GM19455 (cell line): ENCODE measurements around the gene GET3.
"Not testable (repeated sequence)": the region's sequence is repeated elsewhere in the genome, so short reads cannot be mapped to it uniquely, and the experiment has no call there.

Experiments used
- ATAC-seq: cut with Tn5 transposase; IDR thresholded peaks from one replicate; pipeline ENCODE4 v1.9.1; 2021; ENCODE audit not compliant: unreplicated experiment

GET3 gene

DNA sequence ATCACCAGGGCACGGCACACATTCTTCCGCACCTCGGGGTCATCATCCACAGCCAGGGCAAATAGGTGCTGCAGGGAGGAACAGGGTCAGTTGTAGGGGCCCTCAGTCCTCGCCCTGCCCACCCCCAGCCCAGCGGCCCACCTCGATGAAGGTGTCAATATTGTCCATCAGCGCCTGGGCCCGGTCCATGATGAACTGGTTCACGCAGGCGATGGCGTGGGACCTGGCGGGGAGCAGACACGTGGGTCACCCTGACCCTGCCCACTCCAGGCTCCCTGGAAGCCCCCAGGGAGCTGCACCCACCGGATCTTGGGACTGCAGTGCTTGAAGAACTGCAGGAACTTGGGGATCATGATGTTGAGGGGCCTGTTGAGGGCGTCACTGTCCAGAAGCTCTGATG is 22.2 kb upstream of the GET3 start:
- ATAC-seq, result no peak

DNA sequence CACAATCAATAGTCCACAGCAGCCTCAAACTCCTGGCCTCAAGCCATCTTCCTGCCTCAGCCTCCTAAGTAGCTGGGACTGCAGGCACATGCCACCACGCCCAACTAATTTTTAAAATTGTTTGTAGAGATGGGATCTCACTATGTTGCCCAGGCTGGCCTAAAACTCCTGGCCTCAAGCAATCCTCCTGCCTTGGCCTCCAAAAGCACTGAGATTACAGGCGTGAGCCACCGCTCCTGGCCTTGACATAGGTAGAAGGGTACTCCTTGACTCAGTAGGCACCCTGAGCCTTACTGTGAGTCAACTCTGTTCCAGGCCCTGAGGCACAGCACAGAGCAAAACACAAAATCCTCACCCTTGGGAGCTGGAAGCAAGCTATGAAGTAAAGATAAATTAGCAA is 21.4 kb upstream of the GET3 start:
- ATAC-seq, result no peak

DNA sequence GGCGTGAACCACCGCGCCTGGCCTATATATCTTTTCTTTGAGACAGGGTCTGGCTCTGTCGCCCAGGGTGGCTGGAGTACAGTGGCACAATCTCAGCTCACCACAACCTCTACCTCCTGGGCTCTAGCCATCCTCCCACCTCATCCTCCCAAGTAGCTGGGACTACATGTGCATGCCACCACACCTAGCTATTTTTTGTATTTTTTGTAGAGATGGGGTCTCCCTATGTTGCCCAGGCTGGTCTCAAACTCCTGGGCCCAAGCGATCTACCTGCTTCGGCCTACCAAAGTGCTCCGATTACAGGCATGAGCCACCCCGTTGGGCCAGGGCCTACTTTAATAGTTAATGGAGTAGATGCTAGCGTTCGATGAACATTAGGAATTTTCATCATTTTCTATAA is 17.0 kb upstream of the GET3 start:
- no peak for ATAC-seq

DNA sequence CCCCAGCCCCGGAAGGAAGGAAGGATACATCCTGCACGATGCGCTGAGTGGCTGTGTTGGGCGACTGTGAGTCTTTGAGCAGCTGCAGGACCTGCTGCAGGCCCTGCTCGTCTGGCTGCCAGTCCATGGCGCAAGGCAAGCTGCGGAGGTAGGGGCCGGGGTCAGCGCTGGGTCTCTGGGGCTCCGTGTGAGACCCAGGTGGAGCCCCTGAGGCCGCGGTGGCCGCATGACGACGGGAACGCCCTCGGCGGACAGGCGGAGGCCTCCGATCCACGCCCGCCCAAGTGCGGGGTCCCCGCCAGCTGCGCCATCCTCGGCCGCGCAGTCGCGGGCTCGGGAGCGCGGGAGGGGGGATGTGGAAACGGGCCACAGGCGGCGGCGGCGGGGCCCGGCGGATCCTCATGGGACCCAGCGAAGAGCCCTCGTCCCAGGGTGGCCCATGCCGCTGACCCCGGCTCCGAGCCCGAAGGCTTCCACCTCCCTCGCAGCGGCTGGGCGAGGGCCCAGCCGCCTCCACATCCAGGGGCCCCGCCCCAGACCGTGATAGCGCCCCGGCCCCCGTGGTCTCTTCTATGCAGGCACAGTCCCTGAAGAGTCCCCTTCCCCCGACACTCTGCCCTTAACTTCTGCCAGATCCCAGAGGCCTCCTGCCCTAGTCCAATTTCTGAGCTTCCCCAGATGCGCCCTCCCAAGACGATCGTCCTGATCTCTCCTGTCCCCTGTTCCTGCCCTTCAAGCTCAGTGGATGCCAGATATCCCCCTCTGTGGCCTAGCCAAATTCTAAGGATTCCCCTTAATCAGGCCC is 16.2 kb upstream of the GET3 start:
- ATAC-seq, result no peak

DNA sequence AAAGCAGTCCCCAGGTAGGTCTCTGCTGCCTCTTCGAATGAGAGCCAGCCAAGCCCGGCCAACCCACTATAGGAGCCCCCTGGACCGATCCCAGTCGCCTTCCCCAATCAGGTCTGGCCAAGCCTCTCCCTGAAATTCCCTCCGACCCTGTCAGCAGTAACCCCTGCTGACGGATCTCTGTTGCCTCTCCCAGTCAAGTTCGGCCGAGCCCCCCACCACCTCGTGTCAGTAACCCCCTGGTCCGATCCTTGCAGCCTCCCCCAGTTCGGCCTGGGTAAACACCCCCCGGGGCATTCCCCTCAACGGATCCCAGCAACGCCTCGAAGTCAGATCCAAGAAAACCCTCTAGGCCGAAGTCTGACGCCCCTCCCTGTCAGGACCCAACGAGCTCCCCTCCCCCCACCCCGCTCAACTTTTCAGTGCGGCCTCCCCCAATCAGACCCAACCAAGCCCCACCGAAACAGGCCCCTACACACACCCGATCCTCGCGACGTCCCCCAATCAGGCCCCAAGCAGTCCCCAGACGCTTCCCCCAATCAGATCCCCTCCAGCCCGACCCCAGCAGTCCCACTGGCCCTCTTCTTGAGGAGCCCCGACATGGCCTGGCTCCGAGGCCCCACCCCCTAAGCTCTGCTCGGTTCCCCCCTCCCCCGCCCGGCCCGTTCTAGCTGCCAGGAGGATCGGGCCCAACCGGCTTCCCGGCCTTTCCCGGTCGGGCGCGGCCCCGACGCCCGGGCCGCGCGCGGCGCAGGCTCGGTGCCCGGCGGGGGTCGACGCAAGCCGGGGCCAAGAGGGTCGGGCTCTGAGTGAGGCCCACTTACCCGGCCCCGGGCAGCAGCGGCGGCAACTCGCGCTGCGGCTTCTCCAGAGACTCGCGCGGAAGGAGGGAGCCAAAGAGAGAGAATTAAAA is 15.4 kb upstream of the GET3 start:
- no peak for ATAC-seq

DNA sequence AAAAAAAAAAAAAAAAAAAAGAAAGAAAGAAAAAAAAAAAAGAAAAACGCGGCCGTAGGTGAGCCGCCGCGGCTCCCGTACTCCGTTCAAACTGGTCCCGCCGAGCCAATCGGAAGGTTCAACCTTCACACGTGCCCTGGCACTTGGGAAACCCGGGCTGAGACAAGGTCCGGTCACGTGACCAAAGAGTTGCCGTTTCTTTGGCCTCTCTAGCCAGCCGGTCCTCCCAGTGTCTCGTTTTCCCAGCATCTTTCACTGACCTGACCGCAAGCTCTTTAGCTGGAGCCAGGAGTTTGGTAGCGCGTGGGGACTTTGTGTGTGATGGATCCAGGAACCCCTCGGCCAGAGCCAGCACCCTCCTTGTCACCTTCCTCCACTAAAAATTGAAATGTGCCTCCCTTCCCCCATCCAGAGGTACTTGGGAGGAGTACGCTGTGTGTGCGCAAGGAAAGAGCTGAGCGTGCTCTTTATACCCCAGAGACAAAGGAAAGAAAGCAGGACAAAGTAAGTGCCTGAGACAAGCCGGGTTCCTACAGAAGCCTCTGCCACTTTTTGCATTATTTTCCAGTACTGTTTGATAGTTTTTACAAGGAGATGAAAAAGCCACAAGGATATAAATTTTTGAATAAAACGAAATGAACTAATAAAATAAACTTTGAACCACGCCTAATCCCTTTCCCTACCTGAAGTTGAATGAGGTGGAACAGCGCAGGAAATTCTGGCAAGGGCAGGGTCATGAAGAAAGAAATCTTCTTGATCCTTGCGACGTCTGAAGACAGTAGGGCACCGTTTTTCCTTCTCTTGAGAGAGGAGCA is 14.5 kb upstream of the GET3 start:
- peak; percentile 60 for ATAC-seq

DNA sequence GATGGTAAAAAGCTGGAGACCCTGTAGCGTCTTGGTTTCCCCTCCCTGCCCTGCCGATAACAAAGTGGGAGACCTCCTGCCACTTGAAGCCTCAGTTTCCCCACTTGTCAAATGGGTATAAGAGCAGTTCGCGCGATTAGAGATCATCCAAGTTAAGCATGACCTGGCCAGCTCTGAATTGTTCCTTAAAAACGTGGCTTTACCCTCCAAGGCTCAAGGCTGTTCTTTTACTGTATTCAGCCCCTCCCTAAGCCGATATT is 14.0 kb upstream of the GET3 start:
- no peak for ATAC-seq

DNA sequence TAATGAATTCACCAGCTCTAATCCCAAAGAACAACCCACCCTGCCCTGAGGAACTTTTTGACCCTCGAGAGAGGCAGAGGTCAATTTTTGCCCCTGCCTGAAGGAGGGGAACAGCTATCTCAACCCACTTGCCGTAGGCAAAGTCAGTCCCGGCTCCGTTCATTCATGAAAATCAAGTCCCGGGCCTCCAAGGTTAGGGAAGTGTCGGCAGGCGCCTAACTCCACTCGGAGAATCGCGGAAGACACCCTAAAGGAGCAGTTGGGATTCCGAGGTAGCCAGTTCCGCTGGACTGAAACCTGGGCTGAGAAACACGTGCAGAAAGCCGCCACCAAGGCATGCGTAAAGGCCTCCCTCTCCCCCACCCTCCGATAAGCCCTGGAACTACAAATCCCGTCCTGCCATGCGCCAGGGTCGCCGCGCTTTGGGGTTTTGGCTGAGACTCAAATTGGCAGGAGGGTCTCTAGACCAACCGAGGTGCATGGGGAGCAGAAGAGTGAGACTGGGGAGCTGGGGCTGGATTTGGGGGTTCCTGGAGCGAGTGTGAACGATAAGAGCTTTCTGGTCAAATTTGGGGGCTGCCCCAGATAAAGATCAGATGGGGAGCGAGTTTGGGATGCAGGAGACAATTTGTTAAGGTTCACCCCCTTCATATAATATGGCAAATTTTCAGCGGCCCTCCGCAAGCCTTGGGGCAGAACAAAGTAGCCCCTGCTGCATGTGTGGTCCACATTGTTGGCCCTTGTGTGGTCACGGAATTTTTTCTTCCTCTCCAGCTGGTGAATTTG is 13.5 kb upstream of the GET3 start, which contains the start of gene TNPO2:
Gene TNPO2, minus strand, starts transcription at position 292 of the 786 bp plus-strand sequence. CDS start 2,955 bp downstream, outside the sequence.
- ATAC-seq, result no peak

DNA sequence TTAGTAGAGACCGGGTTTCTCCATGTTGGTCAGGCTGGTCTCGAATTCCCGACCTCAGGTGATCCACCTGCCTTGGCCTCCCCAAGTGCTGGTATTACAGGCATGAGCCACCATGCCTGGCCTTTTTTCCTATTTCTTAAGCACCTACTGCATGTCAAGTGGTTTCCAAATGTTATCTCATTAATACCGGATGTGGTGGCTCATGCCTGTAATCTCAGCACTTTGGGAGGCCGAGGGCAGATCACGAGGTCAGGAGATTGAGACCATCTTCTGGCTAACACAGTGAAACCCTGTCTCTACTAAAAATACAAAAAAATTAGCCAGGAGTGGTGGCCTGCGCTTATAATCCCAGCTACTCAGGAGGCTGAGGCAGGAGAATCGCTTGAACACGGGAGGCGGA is 11.7 kb upstream of the GET3 start:
- ATAC-seq, result not testable (repeated sequence)

DNA sequence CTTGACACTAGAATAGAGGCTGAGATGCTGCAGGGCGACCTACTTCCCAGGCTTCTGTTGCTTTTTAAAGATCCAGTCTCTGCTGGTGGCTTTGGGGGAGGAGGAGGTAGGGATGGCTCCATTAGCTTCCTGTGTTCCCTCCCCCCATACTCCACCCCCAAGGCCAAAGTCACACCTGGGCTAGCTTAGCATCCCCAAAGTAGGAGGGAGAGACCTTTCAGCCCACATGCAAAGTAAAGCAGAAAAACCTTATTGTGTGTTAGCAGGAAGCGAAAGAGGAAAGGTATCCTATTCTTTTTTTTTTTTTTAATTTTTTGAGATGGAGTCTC is 10.3 kb upstream of the GET3 start:
- ATAC-seq, result no peak

DNA sequence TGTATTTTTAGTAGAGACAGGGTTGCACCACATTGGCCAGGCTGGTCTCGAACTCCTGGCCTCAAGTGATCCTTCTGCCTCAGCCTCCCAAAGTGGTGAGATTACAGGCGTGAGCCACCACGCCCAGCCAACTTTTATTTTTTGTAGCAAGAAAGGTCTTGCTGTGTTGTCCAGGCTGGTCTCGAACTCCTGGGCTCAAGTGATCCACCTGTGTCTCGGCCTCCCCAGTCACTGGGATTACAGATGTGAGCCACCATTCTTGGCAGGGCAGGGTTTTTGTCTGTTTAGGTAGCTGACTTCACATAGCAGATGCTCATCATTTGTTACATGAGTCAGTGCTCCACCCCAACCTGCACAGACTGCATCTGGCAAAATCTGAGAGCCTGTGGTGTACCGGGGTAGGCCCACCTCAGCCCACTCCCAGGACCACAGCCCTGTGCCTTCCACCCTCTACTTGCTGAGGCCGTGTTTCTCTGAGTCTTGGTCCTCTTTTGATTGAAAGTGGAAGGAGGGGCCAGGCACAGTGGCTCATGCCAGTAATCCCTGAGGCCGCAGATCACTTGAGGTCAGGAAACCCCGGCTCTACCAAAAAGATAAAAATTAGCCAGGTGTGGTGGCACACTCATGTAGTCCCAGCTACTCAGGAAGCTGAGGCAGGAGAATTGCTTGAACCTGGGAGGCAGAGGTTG is 9.4 kb upstream of the GET3 start:
- ATAC-seq, result no peak

DNA sequence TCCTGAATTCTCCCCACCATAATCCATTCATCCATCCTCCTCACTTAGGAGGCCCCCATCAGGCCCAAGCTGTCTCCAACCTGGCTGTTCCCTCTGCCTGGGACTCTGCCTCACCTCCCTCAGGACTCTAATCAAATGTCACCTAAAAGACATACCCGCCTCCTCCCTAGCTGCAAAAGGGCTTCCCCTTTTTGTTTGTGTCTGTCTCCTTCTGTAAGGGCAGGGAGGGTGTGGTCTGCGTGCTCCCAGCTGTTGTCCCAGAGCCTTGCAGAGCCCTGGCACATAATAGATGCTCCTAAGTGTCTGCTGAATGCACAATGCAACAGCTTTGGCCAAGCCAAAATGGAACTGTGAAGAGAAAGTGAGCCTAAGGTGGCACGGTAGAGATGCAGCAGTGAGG is 7.2 kb upstream of the GET3 start:
- ATAC-seq, result no peak

DNA sequence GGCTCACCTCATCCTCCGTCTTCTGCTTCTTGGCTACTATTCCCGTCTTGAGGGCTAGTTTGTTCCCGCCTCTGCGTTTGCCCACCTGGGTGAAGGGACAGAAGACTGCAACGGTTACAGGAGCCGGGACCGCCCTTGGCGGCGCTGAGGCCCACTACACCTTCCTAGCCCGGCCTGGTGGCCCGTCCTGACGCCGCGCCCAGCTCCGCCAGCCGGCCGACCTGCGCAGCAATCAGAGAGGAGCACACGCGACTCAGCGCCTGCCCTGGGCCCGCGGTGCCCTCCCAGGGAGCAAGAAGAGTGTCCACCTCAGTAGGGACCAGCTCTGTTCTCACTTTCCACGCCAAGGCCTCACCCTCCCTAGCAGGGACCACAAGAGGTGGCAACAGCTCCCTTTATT is 6.0 kb upstream of the GET3 start:
- ATAC-seq, result no peak

DNA sequence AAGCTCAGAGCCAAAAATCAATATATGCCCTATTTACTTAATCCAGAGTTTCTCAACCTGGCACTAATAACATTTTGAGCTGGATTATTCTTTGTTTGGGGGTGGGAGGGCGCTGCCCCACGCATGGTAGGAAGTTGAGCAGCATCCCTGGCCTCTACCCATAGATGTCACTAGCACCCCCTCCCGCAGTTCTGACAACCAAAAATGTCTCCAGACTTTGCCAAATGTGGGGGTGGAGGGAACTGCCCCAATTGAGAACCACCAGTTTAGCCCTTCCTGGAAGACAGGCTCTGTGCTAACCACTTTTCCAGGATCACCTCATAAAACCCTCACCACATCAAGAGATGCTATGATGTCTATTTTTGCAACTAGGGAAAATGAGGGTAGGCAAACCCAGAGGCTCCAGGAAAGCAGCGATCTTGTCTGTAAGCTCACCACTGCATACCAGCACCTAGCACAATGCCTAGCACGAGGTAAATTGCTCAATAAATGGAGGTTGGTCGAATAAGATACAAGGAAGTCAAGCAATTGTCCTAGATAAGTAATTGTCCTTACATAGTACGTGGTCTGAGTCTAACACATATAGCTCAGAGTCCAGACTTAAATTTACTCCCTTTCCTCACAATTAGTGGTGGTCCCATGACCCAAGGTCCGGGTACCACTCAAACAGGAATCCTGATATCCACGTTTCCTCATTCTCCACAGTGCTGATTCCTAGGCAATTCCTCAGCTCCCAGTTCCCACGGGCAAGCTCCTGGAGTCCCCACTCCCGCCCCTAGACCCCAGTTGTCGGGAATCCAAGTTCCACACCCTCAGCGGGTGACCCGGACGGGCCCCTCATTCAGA is 3.7 kb upstream of the GET3 start:
- no peak for ATAC-seq

DNA sequence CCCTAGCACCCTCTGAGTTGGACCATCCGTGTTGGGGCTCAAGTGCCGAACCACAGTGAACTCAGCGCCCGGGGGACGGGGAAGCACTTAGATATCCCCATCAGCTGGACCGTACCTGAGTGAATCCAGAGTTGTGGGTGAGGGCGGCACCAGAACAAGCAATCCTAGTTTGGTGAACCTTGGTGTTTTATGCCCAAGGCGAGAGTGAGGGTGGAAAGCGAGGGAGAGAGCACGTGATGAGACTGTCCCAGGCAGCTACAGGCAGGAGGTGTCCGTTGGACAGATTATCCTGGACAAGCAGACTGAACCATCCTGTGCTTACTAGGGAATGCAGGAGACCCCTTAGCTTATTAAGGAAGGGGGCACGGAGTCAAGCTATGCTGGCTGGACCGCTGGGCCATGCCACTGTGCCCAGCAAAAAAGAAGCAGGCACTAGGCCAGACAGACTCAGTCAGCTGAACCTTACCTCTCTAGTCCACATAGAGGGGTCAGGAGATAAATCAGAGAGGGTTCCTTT is 596 bp downstream of the GET3 start:
- ATAC-seq, result no peak

DNA sequence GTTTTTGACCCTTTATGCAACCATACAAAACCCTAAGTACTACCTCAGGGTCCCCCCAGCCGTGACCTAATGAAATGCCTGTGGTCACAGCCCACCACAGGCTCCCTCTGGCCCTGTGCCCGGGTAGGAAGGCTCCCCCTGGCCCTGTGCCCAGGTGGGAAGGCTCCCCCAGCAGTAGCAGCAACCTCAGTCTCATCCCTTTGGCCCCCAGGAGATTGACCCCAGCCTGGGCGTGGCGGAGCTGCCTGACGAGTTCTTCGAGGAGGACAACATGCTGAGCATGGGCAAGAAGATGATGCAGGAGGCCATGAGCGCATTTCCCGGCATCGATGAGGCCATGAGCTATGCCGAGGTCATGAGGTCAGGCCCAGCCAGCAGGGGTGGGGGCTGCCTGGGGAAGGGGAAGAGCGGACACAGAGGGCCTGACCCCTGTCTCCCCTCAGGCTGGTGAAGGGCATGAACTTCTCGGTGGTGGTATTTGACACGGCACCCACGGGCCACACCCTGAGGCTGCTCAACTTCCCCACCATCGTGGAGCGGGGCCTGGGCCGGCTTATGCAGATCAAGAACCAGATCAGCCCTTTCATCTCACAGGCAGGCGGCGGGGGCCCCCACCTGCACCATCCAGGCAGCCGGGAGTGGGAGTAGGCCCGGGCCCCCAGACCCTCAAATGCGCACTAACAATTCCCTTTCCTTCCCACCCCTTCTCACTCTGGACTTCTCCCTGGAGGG is 8.0 kb downstream of the GET3 start:
- ATAC-seq, result no peak

DNA sequence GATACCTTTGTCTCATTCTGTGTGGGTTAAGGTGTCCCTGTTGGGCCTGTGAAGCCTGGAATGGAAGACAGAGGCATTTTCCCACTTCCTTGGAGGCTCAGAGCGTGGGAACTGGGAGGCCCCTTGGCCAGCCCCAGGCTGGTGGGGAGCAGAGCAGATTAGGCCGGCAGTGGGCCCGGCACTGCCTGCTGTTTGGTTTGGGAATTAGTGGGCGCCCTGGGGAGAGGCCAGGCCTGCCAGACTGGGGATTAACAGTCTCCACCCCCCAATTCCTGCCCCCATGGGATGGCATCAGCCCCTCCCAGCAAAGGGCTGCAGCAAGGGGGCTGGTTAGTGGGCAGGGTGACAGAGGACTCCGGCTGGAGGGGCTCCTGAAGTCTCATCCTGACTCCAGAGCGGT is 11.2 kb downstream of the GET3 start:
- no peak for ATAC-seq

DNA sequence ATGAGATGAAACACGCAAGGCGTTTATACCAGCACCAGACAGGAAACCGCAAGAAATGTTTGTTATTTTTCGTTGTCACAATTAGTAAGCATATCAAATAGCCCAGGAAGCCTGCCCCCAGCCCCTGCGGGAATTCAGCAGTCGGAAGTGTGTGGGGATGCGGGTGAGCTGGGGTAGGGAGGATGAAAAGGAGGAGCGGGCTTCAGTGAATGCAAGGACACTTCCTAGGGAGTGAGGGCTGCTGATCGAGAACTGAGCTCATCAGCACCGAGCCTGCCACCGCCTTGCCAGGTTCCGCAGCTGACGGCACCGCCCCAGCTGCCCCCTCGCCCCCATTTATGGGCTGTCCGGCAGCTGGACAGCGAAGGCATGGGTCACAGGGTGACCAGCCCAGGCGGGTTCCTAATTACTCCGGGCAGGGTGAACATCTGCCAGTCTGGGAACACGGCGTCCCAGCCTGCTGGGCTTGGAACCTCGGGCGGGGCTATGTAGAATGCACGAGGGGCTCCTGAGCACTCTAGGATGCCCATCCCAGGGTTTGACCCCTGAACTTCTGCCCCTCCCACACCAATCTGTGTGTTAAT is 12.7 kb downstream of the GET3 start:
- no peak for ATAC-seq
